HG03575 (cell line): ENCODE data around the gene GAD1.

Source experiments
- ATAC-seq: cut with Tn5 transposase; IDR thresholded peaks from one replicate; pipeline ENCODE4 v1.9.1; 2021; ENCODE audit not compliant: unreplicated experiment, insufficient number of reproducible peaks, low FRiP score; ENCODE audit errors: extremely low read depth

GAD1 gene

GRCh38 chr2:170885130-170885791 lies 68.6 kb downstream of the GAD1 start:
- ATAC-seq: no peak

GRCh38 chr2:170886386-170886785 lies 69.7 kb downstream of the GAD1 start:
- ATAC-seq: no peak

GRCh38 chr2:170887496-170887895 lies 70.8 kb downstream of the GAD1 start:
- ATAC-seq: no peak

DNA sequence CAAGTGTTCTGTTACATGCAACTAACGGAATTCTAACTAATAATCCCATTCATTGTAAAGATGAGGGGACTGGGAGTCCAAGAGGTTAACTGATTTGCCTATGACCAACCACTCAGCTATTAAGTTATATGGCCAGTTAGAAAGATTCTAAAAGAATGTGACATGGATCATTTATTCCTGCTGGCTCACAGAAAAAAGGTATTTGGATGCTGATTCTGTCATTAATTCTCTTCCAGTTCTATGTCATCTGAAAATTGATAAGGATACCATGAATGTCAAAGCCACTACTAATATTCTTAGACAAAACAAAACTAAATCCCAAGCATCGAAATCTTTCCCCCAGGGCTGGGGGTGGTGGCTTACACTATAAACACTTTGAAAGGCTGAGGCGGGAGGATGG lies 71.2 kb downstream of the GAD1 start:
- no peak for ATAC-seq

DNA sequence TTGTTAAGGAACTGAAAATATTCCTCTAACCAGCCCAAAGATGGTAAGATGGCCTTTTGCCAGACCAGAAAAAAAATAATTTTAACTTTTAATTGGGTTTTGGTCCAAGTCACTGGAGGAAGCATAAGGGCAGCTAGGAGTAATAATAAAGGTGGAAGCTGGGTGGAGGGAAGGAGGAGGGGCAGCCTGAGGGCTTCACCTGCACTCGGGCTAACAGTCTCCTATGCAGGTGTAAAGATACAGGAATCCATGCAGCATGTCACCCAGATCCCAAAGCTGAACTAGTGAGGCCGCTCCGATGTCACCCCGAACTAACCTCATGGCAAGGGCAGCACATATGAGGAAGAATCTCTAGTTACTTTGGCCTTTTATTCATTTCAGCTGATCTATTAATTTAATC lies 75.2 kb downstream of the GAD1 start:
- no peak for ATAC-seq

GRCh38 chr2:170892391-170892951 lies 75.8 kb downstream of the GAD1 start:
- ATAC-seq: no peak

DNA sequence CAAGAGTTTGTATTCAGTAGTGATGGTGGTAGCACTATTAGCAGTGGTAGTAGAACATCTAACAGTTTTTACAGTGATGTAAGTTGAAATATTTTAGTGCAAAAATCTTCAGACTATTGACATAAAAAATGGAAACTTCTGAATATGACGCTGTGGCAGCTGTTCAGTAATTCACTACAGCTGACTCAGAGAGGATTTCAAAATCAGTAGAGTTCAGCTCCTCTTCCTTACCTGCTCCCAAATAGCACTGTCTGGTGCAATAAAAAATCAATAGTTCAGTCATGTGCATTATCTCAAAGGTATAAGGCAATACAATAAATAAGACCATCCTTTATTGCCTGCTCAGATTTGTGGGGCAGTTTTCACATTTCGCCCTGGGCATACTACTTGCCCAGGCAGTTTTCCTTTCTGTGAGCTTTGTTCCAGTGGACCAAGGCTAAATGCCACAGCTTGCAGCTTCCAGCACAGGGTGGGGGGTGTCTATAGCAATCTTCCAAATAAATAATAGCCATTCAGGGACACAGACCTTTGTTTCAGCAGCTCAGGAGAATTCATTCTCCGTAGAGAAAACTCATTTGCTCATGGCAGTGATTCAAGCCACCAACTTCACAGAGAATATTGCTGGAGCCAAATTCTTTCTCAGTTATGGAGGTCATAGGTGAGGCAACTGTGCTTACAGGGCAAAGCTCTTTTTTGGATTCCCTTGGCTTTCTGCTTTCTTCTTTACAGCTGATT lies 78.5 kb downstream of the GAD1 start:
- ATAC-seq: no peak

DNA sequence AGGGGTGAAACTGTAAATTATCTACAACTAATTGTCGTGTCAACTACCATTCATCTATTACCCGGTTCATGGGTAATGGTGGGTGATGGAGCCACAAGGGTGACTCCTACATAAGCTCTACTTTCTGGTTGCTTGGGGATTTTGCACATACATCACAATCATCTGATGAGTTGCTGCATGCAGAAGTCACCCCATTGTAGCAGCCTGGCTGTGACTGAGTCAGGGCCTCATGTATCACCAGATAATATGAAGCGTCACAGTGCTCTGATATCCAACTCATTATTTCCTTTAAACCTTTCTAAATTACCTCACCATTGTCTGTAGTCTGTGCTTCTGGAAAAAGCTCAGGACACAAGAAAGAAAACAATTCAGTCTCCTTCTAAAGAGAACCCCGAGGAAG lies 79.9 kb downstream of the GAD1 start:
- ATAC-seq: no peak

- no peak for ATAC-seq
Measured at GRCh38 chr2:170897108-170897507, 80.4 kb downstream of the GAD1 start.

GRCh38 chr2:170905864-170906263 lies 89.2 kb downstream of the GAD1 start:
- ATAC-seq: no peak
